ENCODE measurements around the gene PDE10A.

DNA sequence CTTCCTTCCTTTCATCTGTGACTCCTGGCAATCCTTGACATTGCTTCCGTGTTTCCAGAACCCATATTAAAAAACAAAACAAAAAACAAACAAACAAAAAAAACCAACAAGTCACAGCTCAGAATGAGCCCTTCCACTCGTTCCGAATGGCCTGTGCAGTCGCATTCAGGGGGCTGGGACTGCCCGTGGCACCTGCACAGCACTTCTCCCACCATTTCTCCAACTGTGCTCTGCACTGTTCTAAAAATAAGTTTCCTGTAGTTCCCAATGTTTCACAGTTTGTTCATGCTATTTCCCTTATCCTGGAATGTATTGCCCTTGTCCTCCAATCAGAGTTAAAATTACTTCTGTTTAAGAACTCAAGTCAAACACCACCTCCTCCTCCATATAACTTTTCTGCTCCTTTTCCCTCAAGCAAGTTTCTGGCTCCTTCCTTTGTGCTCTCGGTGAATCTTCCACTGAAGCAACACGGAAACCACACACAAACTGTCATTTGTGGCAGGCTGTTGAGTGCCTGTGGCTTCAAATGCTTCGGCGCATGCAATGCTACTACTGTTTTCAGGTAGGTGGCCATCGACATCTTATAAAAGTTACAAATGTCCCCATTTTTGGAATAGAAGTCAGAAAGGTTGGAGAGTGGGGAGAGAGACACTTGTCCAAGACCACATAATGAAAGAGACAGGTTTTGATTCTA lies 57.7 kb downstream of the PDE10A start:
- TF ChIP-seq CHD1 (IDR thresholded peaks at IDR 0.05; ENCODE audit: low read depth, low read length) (no peak), SIN3A (conservative IDR thresholded peaks at IDR 0.05 in 1 of 2, IDR thresholded peaks at IDR 0.05 in 1 of 2; ENCODE audit: low read depth in 1 of 2, low read length in 2 of 2) (no peak), EP300 (IDR thresholded peaks at IDR 0.05; ENCODE audit: borderline replicate concordance in 1 of 2, low read depth in 2 of 2, low read length in 2 of 2) (no peak)
- TF ChIP-seq, protein P1, sequence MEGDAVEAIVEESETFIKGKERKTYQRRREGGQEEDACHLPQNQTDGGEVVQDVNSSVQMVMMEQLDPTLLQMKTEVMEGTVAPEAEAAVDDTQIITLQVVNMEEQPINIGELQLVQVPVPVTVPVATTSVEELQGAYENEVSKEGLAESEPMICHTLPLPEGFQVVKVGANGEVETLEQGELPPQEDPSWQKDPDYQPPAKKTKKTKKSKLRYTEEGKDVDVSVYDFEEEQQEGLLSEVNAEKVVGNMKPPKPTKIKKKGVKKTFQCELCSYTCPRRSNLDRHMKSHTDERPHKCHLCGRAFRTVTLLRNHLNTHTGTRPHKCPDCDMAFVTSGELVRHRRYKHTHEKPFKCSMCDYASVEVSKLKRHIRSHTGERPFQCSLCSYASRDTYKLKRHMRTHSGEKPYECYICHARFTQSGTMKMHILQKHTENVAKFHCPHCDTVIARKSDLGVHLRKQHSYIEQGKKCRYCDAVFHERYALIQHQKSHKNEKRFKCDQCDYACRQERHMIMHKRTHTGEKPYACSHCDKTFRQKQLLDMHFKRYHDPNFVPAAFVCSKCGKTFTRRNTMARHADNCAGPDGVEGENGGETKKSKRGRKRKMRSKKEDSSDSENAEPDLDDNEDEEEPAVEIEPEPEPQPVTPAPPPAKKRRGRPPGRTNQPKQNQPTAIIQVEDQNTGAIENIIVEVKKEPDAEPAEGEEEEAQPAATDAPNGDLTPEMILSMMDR (IDR thresholded peaks at IDR 0.05; ENCODE audit: control extremely low read depth in 1 of 3, insufficient read depth in 1 of 3, low read depth in 1 of 3, low read length in 3 of 3), result no peak
